NOMO-1 treated with dmso at 0.1 percent for 144 hours (cell line): ENCODE results near the gene PEDS1.
"Not testable (repeated sequence)": the region's sequence is repeated elsewhere in the genome, so short reads cannot be mapped to it uniquely, and the experiment has no call there.

Experiments
- DNase-seq: peaks from one replicate; lab custom pipeline; 2025; ENCODE audit not compliant: unreplicated experiment; lab: John Stamatoyannopoulos, UW

Gene PEDS1

DNA sequence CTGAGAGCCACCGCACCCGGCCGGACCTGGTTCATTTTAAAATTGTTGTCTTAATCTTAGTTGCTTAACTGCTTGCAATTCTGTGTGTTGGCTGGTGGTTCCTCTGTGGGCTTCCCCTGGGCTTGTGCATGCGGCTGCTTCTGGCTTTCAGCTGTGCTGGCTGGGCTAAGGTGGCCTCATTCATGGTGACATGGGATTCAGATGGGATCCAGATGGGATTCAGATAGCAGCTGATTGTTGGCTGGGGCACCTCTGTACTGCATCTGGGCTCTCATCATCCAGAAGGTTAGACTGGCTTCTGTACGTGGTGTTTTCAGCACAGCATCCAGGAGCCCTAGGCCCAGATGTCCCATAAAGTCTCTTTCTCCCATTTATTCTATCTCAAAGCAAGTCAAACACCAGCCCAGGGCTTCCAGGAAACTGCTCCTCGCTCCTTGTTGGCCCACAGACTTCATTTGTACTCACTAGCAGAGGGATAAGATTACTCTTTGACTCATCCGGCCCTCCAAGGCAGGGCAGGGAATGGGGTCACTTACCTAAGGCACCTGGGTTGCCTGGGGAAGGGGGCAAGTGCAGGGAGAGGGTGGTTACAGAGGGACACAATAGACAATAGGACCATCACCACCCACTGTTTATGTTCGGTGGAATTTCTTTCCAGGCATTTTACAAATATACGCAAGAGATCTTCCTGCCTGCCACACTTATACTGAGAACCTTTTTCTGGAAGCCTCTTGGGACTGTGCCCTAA lies 10.2 kb upstream of the PEDS1 start:
- DNase-seq: no peak

DNA sequence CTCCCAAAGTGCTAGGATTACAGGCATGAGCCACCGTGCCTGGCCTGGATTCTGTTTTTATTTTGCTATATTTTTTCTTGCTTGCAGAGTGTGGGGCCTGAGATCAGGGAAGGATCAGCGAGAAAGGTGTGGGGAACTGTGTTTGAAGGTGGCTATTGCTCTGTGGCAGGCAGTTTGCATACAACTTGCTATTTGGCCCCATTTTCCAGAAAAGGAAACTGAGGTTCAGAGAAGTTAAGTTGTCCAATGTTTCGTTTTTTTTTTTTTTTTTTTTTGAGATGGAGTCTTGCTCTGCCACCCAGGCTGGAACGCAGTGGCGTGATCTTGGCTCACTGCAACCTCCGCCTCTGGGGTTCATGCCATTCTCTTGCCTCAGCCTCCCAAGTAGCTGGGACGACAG lies 8.0 kb upstream of the PEDS1 start:
- DNase-seq: not testable (repeated sequence)

DNA sequence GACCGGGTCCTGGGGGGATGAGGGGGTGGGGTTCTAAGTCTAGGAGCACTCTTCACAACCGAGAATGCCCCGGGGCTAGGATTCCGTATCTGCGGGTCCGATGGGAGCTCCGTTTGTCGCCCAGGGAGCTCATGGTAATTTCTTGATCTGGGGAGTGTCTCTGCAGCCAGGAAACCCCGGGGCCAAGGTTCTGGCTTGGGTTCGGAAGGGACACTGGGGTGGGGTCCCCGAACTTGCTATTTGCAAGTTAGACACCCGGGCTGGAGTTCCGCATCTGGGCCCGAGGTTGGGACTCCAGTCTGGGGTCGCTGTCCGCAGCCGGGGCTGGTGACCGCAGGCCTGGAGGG lies 397 bp downstream of the PEDS1 start:
- no peak for DNase-seq

DNA sequence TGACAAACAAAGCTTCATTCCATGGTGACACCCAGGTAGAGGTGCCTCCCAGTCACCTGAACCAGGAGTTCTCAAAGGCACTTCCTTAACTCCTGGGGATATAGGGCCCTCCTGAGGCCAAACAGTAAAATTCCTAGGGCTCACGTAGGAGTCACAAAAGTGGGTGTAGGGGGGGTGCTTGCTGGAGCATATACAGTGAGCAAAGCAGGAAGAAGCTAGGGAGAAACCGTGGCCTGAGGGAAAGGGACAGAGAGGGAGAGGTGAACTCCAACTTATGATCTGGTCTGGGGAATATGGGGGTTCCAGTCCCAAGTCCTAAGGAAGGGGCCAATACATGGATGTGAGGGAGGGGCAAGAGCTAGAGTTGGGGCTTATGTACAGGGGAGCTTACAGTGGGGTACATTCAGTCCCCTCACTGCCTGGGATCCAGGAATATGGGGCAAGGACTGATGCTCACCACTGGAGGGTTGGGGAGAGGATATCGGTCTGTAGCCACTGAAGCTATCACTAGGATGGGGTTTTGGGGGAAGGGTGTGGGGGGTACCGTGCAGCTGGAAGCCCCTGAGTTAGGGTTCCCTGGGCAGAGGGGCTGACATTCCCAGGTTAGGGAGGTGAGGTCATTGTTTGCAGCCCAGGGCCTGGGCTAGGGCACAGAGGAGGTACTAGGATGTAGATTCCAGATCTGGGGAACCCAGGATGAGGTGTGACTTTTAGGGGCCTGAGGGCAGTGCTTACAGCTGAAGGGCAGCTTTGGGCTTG lies 950 bp downstream of the PEDS1 start:
- no peak for DNase-seq

DNA sequence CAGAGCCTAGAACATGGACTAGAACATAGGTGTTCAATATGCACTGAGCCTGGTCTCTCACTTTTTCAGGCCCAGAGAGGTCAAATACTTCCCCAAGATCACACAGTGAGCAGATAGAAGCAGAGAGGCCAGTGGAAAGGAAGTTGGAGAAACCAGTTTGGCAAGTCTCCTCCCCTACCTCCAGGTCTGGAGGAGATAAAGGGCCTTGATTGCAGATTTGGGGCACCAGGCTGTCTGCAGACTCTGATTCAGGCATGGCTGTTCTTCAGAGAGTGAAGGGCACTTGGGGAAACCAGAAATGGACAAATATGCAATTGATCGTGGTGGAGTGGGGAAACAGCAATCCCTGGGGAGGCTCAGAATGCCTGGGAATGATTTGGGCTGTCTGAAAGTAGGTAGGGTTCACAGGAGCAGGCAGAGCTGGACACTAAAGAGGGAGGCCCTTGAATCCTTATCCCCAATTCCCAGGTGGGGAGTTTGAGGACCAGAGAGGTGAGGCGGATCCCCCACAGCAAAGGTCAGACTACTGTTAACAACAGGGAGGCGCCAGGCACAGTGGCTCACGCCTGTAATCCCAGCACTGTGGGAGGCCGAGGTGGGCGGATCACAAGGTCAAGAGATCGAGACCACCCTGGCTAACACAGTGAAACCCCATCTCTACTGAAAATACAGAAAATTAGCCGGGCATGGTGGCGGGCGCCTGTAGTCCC lies 2.3 kb downstream of the PEDS1 start:
- DNase-seq: no peak

DNA sequence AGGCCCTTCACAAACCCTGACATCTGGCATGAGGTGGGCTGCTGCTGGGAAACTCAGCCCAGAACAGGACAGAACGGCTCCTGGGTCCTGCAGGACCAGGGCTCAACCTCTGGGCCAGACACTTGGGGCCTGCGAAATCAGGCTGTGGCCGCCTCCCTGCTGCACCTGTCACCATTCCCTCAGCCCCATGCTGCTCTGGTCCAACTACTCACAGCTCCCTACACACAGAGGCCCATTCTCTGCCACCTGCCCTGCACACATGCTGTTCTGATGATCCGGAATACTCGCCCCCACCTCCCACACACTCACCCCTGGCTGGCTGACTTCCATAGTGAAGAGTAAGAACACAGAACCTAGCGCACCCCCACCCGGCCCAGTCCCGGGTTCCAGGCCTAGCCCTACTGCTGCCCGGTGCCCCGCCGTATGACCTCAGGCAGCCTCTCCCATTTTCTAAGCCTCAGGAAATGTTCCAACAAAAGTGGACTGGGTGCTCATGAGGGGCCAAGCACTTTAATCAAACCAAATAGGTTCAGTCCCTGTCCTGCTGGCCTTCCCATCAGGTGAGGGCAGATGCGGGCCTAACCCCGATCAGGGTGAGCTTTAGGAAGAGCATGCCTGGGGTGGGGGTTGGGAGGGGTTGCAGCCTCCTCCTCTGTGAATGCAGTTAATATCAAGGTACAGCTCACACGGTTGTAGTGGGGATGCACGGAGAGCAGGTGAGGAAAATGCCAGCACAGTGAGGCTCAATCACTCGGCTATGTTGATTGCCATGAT lies 3.9 kb downstream of the PEDS1 start:
- DNase-seq: no peak

DNA sequence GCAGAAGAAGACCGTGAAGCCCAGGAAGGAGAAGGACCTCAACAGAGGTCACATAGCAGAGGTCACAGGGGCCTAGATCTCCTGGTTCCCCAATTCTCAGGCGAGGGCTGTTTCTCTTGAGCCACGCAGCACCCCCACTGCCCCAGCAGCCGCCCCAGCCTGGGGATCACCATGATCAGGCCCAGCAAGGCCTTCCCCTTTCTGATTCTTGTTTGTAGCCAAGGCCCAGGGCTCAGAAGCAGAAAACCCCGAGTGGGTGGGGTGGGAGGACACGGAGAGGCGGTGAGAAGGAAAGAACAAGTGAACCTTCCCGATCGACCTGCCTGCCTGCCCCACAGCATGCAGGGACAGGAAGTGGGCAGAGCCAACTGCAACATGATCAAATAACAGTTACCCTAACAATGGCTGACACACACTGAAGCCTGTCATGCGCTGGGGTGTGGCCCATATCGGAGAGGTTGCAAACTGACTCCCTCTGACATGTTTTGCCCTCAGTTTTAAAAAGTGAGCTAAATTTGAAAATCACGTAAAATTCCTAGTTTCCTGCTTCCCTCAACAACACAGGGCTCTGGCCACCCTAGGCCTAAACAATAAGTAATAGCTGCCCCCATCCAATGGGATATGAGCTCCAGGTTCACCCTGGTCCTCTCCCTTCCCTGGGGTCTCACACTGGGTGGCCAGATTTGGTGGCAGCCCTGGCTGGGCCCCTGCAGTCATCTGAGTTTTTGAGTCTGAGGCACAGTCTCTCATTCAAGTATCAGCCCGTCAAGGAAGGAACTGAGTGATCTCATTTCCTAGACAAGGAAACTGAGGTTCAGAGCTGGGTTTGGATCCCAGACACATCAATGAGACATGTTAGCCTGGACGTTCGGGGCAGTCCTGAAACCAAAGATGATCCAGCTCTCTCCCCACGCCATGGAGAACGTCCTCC lies 6.5 kb downstream of the PEDS1 start:
- peak; percentile 76 for DNase-seq

DNA sequence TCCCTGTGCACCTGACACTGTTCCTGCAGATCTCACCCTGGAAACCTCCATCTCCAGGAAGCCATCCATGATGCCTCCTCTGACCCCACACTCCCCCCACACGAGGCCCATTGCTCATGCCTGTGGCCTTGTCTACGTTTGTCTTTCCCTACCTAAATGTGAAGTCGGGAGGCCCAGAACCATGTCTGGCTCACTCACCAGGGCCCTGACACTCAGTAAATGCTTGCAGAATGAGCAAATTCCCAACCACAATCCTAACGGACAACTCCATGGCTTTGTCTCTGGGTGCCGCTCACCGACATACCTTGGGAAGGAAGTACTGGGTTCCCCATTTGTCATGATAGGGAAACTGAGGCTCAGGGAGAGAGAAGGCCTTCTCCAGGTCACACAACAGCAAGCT lies 7.3 kb downstream of the PEDS1 start:
- DNase-seq: no peak

DNA sequence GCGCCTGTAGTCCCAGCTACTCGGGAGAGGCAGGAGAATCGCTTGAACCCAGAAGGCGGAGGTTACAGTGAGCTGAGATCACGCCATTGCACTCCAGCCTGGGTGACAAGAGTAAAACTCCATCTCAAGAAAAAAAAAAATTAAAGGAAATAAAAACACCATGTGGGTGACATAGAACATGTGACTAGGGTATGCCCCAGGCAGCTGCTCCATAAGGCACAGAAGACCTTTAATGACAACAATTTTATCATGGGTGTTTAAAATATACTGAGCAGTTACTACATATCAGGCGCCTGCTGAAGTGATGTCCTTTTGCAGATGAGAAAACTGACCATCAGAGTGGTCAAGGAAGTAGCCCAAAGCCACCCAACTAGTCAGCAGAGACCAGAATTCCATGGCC lies 8.0 kb downstream of the PEDS1 start:
- DNase-seq: no peak

DNA sequence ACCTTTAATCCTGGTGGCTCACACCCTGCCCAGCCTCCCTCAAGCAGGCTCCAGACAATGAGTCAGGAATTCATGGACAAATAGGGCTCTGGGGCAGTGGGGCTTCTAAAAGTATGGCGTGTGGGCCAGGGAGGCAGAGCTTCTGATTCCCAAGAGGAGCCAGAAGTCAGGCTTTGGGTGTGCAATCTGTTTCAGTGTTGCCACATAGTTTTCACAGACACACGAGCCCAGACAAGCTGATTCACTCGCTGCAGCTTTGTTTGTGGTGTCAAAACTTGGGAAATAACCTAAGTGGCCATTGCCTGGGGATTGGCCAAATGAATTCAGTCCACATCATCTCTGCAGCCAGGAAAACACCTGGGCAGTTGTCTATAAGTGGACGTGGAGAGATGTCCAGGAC lies 9.2 kb downstream of the PEDS1 start:
- peak; percentile 10 for DNase-seq

DNA sequence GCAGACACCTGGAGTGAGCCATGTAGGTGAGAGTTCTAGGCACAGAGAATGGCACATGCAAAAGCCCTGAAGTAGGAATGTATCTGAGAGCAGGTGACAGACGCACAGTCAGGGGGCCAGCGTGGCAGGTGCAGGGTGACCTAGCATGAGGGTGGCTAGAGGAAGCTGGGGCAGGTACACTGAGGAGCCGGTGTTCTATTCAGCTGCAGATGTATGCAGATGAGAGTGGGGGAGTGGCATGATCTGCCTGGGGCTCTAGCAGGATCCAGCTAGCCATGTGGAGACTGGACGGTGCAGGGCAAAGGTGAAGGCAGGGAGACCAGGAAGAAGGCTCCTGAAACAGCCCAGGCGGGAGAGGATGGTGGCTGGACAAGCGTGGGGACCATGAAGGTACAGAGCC lies 10.7 kb downstream of the PEDS1 start:
- DNase-seq: no peak

DNA sequence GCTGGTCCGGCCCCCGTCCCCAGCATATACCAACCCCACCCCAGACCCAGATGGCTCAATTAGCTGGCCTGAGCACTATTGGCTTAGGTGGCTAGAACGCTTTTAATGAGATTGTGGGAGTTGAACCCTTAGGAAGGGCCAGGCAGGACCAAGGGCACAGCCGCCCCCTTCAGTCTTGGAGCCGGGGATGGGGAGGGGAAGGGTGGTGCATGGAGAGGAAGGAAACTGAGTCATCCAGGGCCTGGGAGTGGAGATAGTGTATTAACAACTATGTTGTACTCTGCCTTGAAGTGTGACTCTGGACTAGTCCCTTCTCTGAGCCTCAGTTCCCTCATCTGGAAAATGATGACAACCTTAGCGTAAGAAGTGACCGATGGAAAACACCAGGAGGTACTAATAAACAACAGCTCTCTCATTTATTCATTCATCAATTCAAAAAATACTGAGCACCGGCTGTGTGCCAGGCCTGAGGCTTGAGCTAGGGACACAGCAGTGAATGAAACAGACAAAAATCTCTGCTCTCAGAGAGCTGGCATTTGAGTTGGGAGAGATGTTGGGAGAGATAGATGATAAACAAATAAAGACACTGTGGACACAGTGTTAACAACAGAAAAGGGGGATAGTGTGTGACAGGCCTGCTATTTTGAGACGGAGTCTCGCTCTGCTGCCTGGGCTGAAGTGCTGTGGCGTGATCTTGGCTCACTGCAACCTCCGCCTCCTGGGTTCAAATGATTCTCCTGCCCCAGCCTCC lies 11.5 kb downstream of the PEDS1 start:
- DNase-seq: no peak

DNA sequence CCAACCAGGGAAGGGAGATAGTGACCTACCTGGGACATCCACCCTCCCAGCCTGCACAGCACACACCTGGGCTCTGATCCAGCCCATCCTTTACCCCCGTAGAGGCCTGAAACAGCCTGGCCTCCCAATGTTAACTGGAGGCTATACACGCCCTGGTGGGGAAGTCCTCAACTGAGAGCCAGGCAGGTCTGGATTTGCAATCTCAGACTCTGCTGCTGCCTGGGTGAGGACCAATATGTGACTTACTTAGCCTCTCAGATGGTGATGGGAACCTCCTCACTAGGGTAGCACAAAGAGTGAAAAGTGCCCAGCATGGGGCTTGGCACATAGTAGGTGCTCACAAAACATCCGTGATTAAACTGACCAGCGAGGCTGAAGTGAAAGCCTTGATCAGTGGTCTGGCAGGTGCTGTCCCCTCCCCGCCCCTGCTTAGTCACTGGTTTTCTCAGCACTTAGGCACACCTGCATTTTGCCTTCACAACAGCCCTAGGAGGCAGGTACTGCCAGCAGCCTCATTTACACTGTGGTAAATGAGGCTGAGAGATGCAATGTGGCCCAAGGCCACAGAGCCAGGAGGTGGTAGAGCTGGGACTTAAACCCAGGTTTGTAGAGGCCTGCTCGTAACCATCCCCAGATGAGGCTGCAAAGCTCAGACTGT lies 12.4 kb downstream of the PEDS1 start:
- no peak for DNase-seq

DNA sequence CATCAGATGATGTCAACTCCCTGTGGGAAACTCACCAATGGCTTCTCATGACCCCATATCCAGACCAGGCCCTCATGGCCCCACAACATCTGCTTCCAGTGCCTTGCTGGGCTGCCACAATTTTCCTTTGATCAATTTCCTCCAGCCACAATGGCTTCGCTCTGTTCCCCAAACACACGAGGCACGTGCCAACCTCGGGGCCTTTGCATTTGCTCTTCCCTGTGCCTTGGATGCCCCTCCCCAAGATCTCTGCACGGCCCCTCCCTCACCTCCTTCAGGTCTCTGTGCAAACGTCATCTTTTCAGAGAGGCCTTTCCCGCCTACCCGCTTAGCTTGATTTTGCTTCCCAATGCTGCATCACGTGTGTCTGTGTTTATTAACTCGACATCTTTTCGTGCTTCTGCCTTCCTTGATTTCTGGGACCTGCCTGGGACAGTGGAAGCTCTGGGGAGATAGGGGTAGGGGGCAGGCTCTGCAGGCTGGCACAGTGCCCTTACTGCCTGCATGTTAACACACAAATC lies 13.1 kb downstream of the PEDS1 start:
- no peak for DNase-seq

DNA sequence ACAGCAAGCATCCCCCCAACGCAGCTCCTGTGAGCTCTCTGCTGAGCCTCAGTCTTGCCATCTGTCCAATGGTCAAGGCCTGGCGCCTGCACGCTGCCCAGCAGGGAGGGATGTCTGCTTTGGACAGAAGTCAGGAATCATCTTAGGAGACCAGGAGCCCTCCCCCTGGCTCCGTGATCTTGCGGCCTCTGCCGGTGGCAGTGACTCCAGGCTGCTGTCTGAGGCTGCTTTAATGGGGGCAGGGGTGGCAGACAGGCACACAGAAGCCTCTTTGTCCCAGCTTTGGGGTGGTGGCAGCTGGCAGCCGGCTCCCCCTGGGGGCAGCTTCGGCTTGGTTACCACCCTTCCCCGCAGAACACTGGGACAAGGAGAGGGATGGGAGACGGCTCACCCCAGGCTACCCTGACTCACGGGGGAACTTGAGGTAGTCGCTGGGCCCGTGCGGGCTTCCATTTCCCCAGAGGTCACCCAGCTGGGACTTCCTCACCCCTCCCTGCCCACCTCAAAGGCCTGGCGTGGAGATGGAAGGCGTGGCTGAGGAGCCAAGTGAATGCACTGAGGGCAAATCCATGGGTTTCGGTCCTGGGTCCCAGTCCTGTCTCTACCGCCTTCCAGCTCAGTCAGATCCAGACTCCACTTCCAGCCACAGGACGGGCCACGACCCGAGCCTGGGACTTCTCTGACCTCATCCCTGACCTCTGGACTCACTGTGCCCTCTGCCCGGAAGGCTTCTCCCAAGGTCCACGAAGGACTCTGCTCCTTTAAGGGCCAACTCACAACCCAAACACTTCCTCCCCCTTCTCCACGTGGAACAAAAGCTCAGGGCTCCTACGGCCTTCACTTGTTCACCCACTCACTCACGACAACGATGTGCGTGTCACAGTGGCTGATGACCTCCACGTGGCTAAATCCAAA lies 14.8 kb downstream of the PEDS1 start:
- DNase-seq: no peak

DNA sequence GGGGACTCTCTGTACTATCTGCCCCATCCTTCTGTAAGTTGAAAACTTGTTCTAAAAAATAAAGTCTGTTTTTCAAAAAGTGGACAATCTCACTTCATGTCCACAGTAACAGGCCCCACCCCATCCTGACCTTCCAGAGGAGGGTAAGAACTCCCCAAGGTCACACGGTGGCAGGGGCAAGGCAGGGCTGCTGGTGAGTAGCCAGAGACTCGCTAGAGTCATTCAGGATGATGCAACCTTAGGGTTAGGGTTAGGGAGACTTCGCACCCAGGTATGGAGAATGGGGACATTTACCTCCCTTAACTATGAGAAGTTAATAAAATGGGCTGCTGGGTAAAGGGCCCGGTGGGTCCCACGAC lies 15.4 kb downstream of the PEDS1 start:
- DNase-seq: no peak

DNA sequence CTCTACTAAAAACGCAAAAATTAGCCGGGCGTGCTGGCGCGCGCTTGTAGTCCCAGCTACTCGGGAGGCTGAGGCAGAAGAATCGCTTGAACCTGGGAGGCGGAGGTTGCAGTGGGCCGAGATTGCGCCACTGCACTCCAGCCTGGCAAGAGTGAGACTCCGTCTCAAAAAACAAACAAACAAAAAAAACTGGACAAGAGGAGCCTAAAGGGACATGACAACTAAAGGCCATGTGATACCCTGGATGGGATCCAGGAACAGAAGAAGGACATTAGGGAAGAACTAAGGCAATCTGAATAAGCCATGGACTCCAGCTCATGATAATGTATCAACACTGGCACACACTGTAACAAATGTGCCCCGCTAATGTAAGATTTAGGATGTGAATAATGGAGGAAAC lies 15.8 kb downstream of the PEDS1 start:
- DNase-seq: not testable (repeated sequence)
